Measurements from ENCODE around the gene SPATS1. TPM values are rescaled to one million over a fixed set of nuclear protein-coding genes. Genes with fewer than 3 reads are reported as not detected.

Gene SPATS1
- polyA plus RNA-seq, 1 donor from 2014 or later, result not detected

- Histone ChIP-seq H3K9ac (ENCODE audit: low read length) (no peak overlapping the region), H3K4me3 (ENCODE audit: low read length) (no peak overlapping the region), H3K79me2 (replicated peaks; ENCODE audit: insufficient read depth, low read length) (no peaks in the 10 kb centered on the region), H3K36me3 (ENCODE audit: insufficient read depth, low read length) (no peaks in the 10 kb centered on the region), H3F3A (ENCODE audit: insufficient read depth, low read length, poor library complexity, severe bottlenecking) (no peaks in the 10 kb centered on the region), H3K27me3 (ENCODE audit: insufficient read depth, low read depth, low read length) (no peaks in the 10 kb centered on the region), H3K27ac (ENCODE audit: low read length) (no peak overlapping the region), H3K9me2 (ENCODE audit: insufficient read depth, low read length) (no peaks in the 10 kb centered on the region), H3K4me2 (ENCODE audit: low read length) (no peak overlapping the region), H2AFZ (ENCODE audit: low read depth, low read length) (no peak overlapping the region), H4K20me1 (ENCODE audit: insufficient read depth) (no peaks in the 10 kb centered on the region), H3K9me3 (ENCODE audit: low read length) (no peaks in the 10 kb centered on the region)
- TF ChIP-seq EP300 (conservative IDR thresholded peaks at IDR 0.05; ENCODE audit: poor library complexity, severe bottlenecking) (no peak), MXI1 (conservative IDR thresholded peaks at IDR 0.05; ENCODE audit: poor library complexity, severe bottlenecking) (no peak), RAD21 (conservative IDR thresholded peaks at IDR 0.05) (no peak), EZH2 (IDR thresholded peaks at IDR 0.05; ENCODE audit: borderline replicate concordance, insufficient read depth, low read length, poor library complexity, severe bottlenecking) (no peak), TAF1 (IDR thresholded peaks at IDR 0.05; ENCODE audit: low read depth) (no peak), CTCF (IDR thresholded peaks at IDR 0.05; ENCODE audit: poor library complexity, severe bottlenecking) (no peak), SMC3 (conservative IDR thresholded peaks at IDR 0.05; ENCODE audit: poor library complexity) (no peak), POLR2AphosphoS5 (IDR thresholded peaks at IDR 0.05) (no peak), REST (IDR thresholded peaks at IDR 0.05; ENCODE audit: borderline replicate concordance) (no peak)
These were observed 30.6 kb downstream of the SPATS1 start for GRCh38 chr6:44373051-44373450.

GRCh38 chr6:44373787-44374186, 31.3 kb downstream of the SPATS1 start:
- Histone ChIP-seq H3K9me2 (ENCODE audit: insufficient read depth, low read length) (no peaks in the 10 kb centered on the region), H3K36me3 (ENCODE audit: insufficient read depth, low read length) (no peaks in the 10 kb centered on the region), H3K4me3 (ENCODE audit: low read length) (no peak overlapping the region), H4K20me1 (ENCODE audit: insufficient read depth) (no peaks in the 10 kb centered on the region), H2AFZ (ENCODE audit: low read depth, low read length) (no peak overlapping the region), H3K9me3 (ENCODE audit: low read length) (no peaks in the 10 kb centered on the region), H3K27me3 (ENCODE audit: insufficient read depth, low read depth, low read length) (no peaks in the 10 kb centered on the region), H3K9ac (ENCODE audit: low read length) (no peak overlapping the region), H3K4me2 (ENCODE audit: low read length) (no peak overlapping the region), H3K79me2 (replicated peaks; ENCODE audit: insufficient read depth, low read length) (no peaks in the 10 kb centered on the region), H3K27ac (ENCODE audit: low read length) (no peak overlapping the region), H3F3A (ENCODE audit: insufficient read depth, low read length, poor library complexity, severe bottlenecking) (no peaks in the 10 kb centered on the region)
- TF ChIP-seq REST (IDR thresholded peaks at IDR 0.05; ENCODE audit: borderline replicate concordance) (no peak), POLR2AphosphoS5 (IDR thresholded peaks at IDR 0.05) (no peak), SMC3 (conservative IDR thresholded peaks at IDR 0.05; ENCODE audit: poor library complexity) (no peak), CTCF (IDR thresholded peaks at IDR 0.05; ENCODE audit: poor library complexity, severe bottlenecking) (no peak), EP300 (conservative IDR thresholded peaks at IDR 0.05; ENCODE audit: poor library complexity, severe bottlenecking) (no peak), MXI1 (conservative IDR thresholded peaks at IDR 0.05; ENCODE audit: poor library complexity, severe bottlenecking) (no peak)
